Smooth muscle cell (in vitro differentiated cells): Measurements from ENCODE around the gene ACAN. TPM values are rescaled to one million over a fixed set of nuclear protein-coding genes. Genes with fewer than 3 reads are reported as not detected.

Source experiments
- DNase-seq: peaks from one replicate; lab custom pipeline; 2025; ENCODE audit not compliant: unreplicated experiment; lab: John Stamatoyannopoulos, UW
- H2AFZ ChIP-seq: fragments of 200-600 bp; sonication (generic); 2 replicates; pipeline ENCODE4 v1.6.0; 2016; ENCODE audit warnings: antibody characterized with exemption, low read depth, mild to moderate bottlenecking
- H3F3A ChIP-seq: fragments of 200-600 bp; sonication (generic); 2 replicates; pipeline ENCODE4 v1.6.0; 2017; ENCODE audit warnings: antibody characterized with exemption, low read depth
- H3K27ac ChIP-seq: fragments of 200-600 bp; sonication (generic); 2 replicates; pipeline ENCODE4 v1.5.1; 2016; ENCODE audit warnings: low read depth, mild to moderate bottlenecking
- H3K27me3 ChIP-seq: fragments of 200-600 bp; sonication (generic); 2 replicates; pipeline ENCODE4 v1.6.1; 2016; ENCODE audit warnings: low read depth, mild to moderate bottlenecking
- H3K36me3 ChIP-seq: fragments of 200-600 bp; sonication (generic); 2 replicates; pipeline ENCODE4 v1.5.1; 2016; ENCODE audit warnings: low read depth
- H3K4me1 ChIP-seq: fragments of 200-600 bp; sonication (generic); 2 replicates; pipeline ENCODE4 v1.5.1; 2016; ENCODE audit warnings: low read depth
- H3K4me2 ChIP-seq: fragments of 200-600 bp; sonication (generic); 2 replicates; pipeline ENCODE4 v1.6.0; 2016; ENCODE audit warnings: mild to moderate bottlenecking
- H3K4me3 ChIP-seq: fragments of 200-600 bp; sonication (generic); 2 replicates; pipeline ENCODE4 v1.5.1; 2016; ENCODE audit warnings: mild to moderate bottlenecking
- H3K79me2 ChIP-seq: fragments of 200-600 bp; sonication (generic); 2 replicates; pipeline ENCODE4 v1.6.0; 2016; ENCODE audit warnings: low read depth, mild to moderate bottlenecking
- H3K9ac ChIP-seq: fragments of 200-600 bp; sonication (generic); 2 replicates; pipeline ENCODE4 v1.6.0; 2016; ENCODE audit warnings: low read depth
- H3K9me3 ChIP-seq: fragments of 200-600 bp; sonication (generic); replicated peaks from 2 replicates; pipeline ENCODE4 v1.5.1; 2016; ENCODE audit warnings: low read depth
- H4K20me1 ChIP-seq: fragments of 200-600 bp; sonication (generic); 2 replicates; pipeline ENCODE4 v1.6.0; 2016; ENCODE audit warnings: low read depth
- CTCF ChIP-seq: fragments of 200-600 bp; sonication (generic); IDR thresholded peaks from 2 replicates; pipeline ENCODE4 v1.5.1; 2017; ENCODE audit warnings: borderline replicate concordance, mild to moderate bottlenecking, antibody characterized with exemption; ENCODE audit not compliant: insufficient read depth, poor library complexity, severe bottlenecking
- WGBS: methylation state at CpG from one replicate; pipeline ENCODE4 v1.1.7; 2016; ENCODE audit warnings: low lambda C conversion rate; 5-methylcytosine and 5-hydroxymethylcytosine counted together
- polyA plus RNA-seq: library from polyadenylated mRNA; unstranded; fragments of >200 nt; fragmentation: Nextera tagmentation; extraction: Ambion mirVana; gene quantifications from 2 replicates; pipeline ENCODE4 v1.2.1, GENCODE V29; 2016
- total RNA-seq: library from RNA; depleted of rRNA; stranded (reverse); fragments of >200 nt; gene quantifications from 2 replicates; pipeline ENCODE4 v1.2.3, GENCODE V29; 2014

ACAN gene
- total and polyA plus RNA-seq, 2 experiments from 2014 or later, result not detected

GRCh38 chr15:88764448-88764847 lies 38.8 kb upstream of the ACAN start:
- Histone ChIP-seq H3K79me2 (no peaks in the 10 kb centered on the region), H3K27me3 (peaks cover 67% of the 10 kb centered on the region), H3K27ac (no peak overlapping the region), H3K36me3 (no peaks in the 10 kb centered on the region), H4K20me1 (no peaks in the 10 kb centered on the region), H3K9ac (no peak overlapping the region), H2AFZ (no peak overlapping the region), H3K4me2 (no peak overlapping the region), H3K4me1 (no peaks in the 10 kb centered on the region), H3K9me3 (no peaks in the 10 kb centered on the region), H3K4me3 (no peak overlapping the region), H3F3A (no peaks in the 10 kb centered on the region)
- WGBS, result 97% methylated on average over 1 of the region's 1 CpG
- TF ChIP-seq CTCF, result no peak
- no peak for DNase-seq

GRCh38 chr15:88765212-88765611 lies 38.0 kb upstream of the ACAN start:
- H3K27ac ChIP-seq, result no peak overlapping the region
- no peak overlapping the region for H2AFZ ChIP-seq
- H3F3A ChIP-seq, result no peaks in the 10 kb centered on the region
- no peaks in the 10 kb centered on the region for H3K4me1 ChIP-seq
- H3K9me3 ChIP-seq, result no peaks in the 10 kb centered on the region
- 74% methylated on average over 2 of the region's 2 CpGs for WGBS
- no peak overlapping the region for H3K9ac ChIP-seq
- no peak for TF ChIP-seq CTCF
- H4K20me1 ChIP-seq, result no peaks in the 10 kb centered on the region
- H3K4me2 ChIP-seq, result no peak overlapping the region
- no peak overlapping the region for H3K4me3 ChIP-seq
- no peak for DNase-seq
- H3K79me2 ChIP-seq, result no peaks in the 10 kb centered on the region
- peaks cover 74% of the 10 kb centered on the region for H3K27me3 ChIP-seq
- H3K36me3 ChIP-seq, result no peaks in the 10 kb centered on the region

- Histone ChIP-seq H3K36me3 (no peaks in the 10 kb centered on the region), H3K9me3 (no peaks in the 10 kb centered on the region), H3K27me3 (peaks cover 66% of the 10 kb centered on the region), H3K79me2 (no peaks in the 10 kb centered on the region), H3K9ac (no peak overlapping the region), H3K4me3 (peak overlapping the region; percentile 50), H3K27ac (no peak overlapping the region), H3F3A (no peaks in the 10 kb centered on the region), H2AFZ (peak overlapping the region; percentile 96), H3K4me2 (peak overlapping the region; percentile 90), H4K20me1 (no peaks in the 10 kb centered on the region), H3K4me1 (no peaks in the 10 kb centered on the region)
- WGBS, result 10% methylated on average over 37 of the region's 38 CpGs
- no peak for TF ChIP-seq CTCF
- no peak for DNase-seq
Observed at GRCh38 chr15:88769161-88769971, 33.9 kb upstream of the ACAN start.

GRCh38 chr15:88775776-88776175 lies 27.5 kb upstream of the ACAN start:
- Histone ChIP-seq H3K27ac (no peak overlapping the region), H3K79me2 (no peaks in the 10 kb centered on the region), H3K36me3 (no peaks in the 10 kb centered on the region), H3K4me1 (no peaks in the 10 kb centered on the region), H3K9ac (no peak overlapping the region), H3F3A (no peaks in the 10 kb centered on the region), H3K4me2 (no peak overlapping the region), H3K9me3 (no peaks in the 10 kb centered on the region), H3K4me3 (no peak overlapping the region), H3K27me3 (peaks cover 5% of the 10 kb centered on the region), H4K20me1 (no peaks in the 10 kb centered on the region), H2AFZ (no peak overlapping the region)
- TF ChIP-seq CTCF, result no peak
- no peak for DNase-seq
- 93% methylated on average over 4 of the region's 4 CpGs for WGBS
